HUES6 (cell line): Measurements from ENCODE around the gene TPRG1.

Experiments
- H3K27ac ChIP-seq: 2 replicates; pipeline ENCODE4 v1.7.0; 2013; ENCODE audit warnings: low read depth, mild to moderate bottlenecking, low read length, inconsistent platforms
- H3K27me3 ChIP-seq: 2 replicates; pipeline ENCODE4 v1.6.1; 2013; ENCODE audit warnings: low read length; ENCODE audit not compliant: control insufficient read depth, insufficient read depth
- H3K36me3 ChIP-seq: 2 replicates; pipeline ENCODE4 v1.6.1; 2013; ENCODE audit warnings: low read length; ENCODE audit not compliant: control insufficient read depth, insufficient read depth
- H3K4me1 ChIP-seq: 2 replicates; pipeline ENCODE4 v1.6.1; 2013; ENCODE audit warnings: low read length; ENCODE audit not compliant: control insufficient read depth, insufficient read depth
- H3K4me3 ChIP-seq: 2 replicates; pipeline ENCODE4 v1.5.1; 2013; ENCODE audit warnings: low read depth, low read length
- H3K9ac ChIP-seq: one replicate; pipeline ENCODE4 v1.6.1; 2013; ENCODE audit warnings: mild to moderate bottlenecking, low read length
- H3K9me3 ChIP-seq: 2 replicates; pipeline ENCODE4 v1.6.1; 2013; ENCODE audit warnings: low read depth, low read length; ENCODE audit not compliant: control insufficient read depth, insufficient read depth

TPRG1 gene

DNA sequence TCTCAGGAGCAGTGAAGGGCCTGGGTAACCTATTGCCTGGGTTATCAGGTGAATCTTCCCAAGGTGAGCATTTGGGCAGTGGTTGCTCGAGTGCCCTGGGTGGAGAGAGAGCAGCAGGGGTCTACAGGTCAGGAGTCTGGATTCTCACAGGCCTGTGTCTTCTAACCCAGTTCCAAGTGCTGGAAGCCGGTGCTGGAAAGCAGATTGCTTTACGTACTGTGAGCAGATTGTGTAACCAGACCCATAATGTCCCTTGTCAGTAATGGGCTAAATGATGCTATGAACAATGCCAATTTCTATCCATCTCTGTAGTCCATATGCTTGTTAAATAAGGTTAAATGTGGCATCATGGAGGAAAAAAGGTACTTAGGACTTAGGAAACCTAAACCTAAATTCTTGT is 106.5 kb downstream of the TPRG1 start:
- Histone ChIP-seq H3K36me3 (no peaks in the 10 kb centered on the region), H3K27ac (no peak overlapping the region), H3K4me3 (no peak overlapping the region), H3K4me1 (peaks cover 4% of the 10 kb centered on the region; the same call in 1 of the 2 replicates), H3K9ac (no peak overlapping the region), H3K9me3 (no peaks in the 10 kb centered on the region), H3K27me3 (no peaks in the 10 kb centered on the region)

DNA sequence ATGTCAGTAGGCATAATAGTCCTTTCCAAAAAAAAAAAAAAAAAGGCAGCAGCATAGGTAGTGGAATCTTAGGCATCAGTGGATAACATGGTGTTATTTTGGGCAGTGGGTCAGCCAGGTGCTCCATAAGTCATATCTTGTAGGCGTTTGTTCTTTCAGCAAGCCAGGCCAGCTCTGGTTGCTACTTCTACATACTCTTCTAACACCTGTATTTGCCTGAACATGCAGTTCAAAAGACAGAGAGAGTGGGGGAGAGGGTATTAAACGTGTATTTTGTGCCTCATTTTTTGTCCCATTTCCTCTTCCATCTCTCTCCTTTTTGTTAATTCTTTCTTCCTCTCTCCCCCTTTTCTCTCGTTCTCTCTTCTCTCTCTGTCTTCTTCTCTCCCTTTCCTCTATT is 110.4 kb downstream of the TPRG1 start:
- Histone ChIP-seq H3K4me1 (peaks cover 4% of the 10 kb centered on the region; the same call in 1 of the 2 replicates), H3K27me3 (no peaks in the 10 kb centered on the region), H3K36me3 (no peaks in the 10 kb centered on the region), H3K27ac (no peak overlapping the region), H3K4me3 (no peak overlapping the region), H3K9me3 (no peaks in the 10 kb centered on the region), H3K9ac (no peak overlapping the region)

DNA sequence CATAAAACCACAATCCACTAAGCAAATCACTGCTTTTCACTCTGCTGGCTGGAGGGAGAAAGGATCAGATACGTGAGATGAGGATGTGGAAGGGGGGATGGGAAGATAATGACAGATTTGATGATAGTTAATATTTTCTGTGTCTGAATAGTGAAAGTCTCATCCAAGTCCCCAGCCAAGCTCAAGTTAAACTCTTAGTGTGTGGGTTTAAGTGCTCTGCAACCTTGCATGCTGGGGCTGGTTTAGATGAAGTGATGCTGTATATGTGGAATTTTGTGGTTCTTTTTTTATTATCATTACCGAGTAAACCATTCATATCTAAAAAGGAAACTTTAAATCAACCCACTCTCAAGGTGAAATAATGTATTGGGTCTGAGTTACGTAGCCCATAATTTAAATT is 111.0 kb downstream of the TPRG1 start:
- Histone ChIP-seq H3K27me3 (no peaks in the 10 kb centered on the region), H3K4me1 (peaks cover 3% of the 10 kb centered on the region; the same call in 1 of the 2 replicates), H3K4me3 (no peak overlapping the region), H3K27ac (no peak overlapping the region), H3K9me3 (no peaks in the 10 kb centered on the region), H3K36me3 (no peaks in the 10 kb centered on the region), H3K9ac (no peak overlapping the region)

- Histone ChIP-seq H3K9me3 (no peaks in the 10 kb centered on the region), H3K36me3 (no peaks in the 10 kb centered on the region), H3K4me1 (no peaks in the 10 kb centered on the region), H3K27me3 (no peaks in the 10 kb centered on the region), H3K27ac (no peak overlapping the region), H3K9ac (no peak overlapping the region), H3K4me3 (no peak overlapping the region)
Observed at GRCh38 chr3:189286188-189286587, 114.4 kb downstream of the TPRG1 start.

GRCh38 chr3:189286916-189287315 is 115.1 kb downstream of the TPRG1 start:
- Histone ChIP-seq H3K4me3 (no peak overlapping the region), H3K4me1 (no peaks in the 10 kb centered on the region), H3K9me3 (no peaks in the 10 kb centered on the region)

DNA sequence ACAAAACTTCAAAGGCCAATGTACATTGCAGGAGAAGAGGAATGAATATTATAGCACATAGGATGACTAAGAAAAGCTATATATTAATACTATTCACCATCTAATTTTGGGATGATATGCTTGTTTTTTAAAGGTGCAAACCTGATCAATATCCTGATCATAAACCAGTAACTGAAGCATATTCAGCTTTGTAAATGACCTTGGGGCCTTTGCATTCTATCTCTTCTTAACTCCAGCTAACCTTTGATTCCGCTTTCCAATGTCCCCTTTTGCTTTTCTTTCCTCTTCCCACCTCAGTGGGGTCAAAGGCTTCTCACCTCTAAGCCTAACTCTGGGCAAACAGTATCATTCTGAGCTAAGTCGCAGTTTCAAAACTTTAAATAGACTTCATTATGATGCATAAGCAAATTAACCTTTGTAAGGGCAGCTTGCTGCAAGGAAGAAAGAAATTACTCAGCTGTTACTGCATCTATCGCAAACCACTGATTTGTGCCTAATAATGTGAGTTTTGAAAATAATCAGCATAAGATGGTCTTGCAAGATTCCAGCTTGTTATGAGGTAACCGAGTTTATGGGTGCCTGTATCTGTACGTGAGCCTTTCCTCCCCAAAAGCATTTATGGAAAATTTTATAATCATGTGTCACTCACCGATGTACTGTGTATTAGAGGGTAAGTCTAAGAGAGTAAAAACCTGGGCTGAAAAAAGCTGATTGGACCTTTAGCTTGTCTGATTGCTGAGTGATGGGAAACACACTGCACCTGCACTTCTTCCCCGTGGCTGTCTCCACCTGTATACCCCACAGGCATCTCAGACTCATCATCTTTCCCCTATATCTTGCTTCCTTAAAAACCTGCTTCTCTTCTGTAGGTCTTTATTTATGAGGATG is 116.8 kb downstream of the TPRG1 start:
- H3K9me3 ChIP-seq: no peaks in the 10 kb centered on the region
- H3K4me3 ChIP-seq: no peak overlapping the region
- H3K9ac ChIP-seq: no peak overlapping the region
- peaks cover 10% of the 10 kb centered on the region; the same call in 1 of the 2 replicates for H3K4me1 ChIP-seq
- no peaks in the 10 kb centered on the region for H3K27me3 ChIP-seq
- H3K27ac ChIP-seq: no peak overlapping the region
- no peaks in the 10 kb centered on the region for H3K36me3 ChIP-seq

More at GRCh38 chr3:189286916-189287315, 115.1 kb downstream of the TPRG1 start:
- H3K9ac ChIP-seq: no peak overlapping the region
- H3K27ac ChIP-seq: no peak overlapping the region
- no peaks in the 10 kb centered on the region for H3K27me3 ChIP-seq
- H3K36me3 ChIP-seq: no peaks in the 10 kb centered on the region

- Histone ChIP-seq H3K36me3 (no peaks in the 10 kb centered on the region), H3K9ac (no peak overlapping the region), H3K9me3 (no peaks in the 10 kb centered on the region), H3K27me3 (no peaks in the 10 kb centered on the region), H3K4me1 (peaks cover 15% of the 10 kb centered on the region; the same call in 1 of the 2 replicates), H3K27ac (no peak overlapping the region), H3K4me3 (no peak overlapping the region)
Observed at GRCh38 chr3:189289251-189289650, 117.5 kb downstream of the TPRG1 start.

GRCh38 chr3:189292667-189293484 is 121.1 kb downstream of the TPRG1 start:
- Histone ChIP-seq H3K4me3 (no peak overlapping the region), H3K9ac (no peak overlapping the region), H3K27ac (no peak overlapping the region), H3K36me3 (no peaks in the 10 kb centered on the region), H3K27me3 (no peaks in the 10 kb centered on the region), H3K4me1 (peaks cover 21% of the 10 kb centered on the region; the same call in 1 of the 2 replicates), H3K9me3 (no peaks in the 10 kb centered on the region)

DNA sequence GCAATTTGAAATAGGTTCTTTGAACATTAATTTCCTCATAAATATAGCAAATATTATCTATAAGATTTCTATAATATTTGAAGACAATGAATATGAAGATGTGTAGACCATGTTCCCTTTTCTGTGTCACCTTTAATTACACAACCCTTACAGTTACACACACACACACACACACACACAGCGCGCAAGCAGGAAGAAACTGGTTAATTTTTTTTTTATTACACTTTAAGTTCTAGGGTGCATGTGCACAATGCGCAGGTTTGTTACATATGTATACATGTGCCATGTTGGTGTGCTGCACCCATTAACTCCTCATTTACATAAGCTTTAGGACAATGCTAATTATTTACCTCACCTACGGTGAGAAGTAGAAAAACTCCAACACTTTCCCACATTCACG is 122.9 kb downstream of the TPRG1 start:
- Histone ChIP-seq H3K27ac (no peak overlapping the region), H3K9ac (no peak overlapping the region), H3K4me1 (peaks cover 21% of the 10 kb centered on the region; the same call in 1 of the 2 replicates), H3K9me3 (no peaks in the 10 kb centered on the region), H3K27me3 (no peaks in the 10 kb centered on the region), H3K36me3 (no peaks in the 10 kb centered on the region), H3K4me3 (no peak overlapping the region)

GRCh38 chr3:189295089-189295488 is 123.3 kb downstream of the TPRG1 start:
- no peaks in the 10 kb centered on the region for H3K9me3 ChIP-seq
- H3K27me3 ChIP-seq: no peaks in the 10 kb centered on the region
- H3K36me3 ChIP-seq: no peaks in the 10 kb centered on the region
- no peak overlapping the region for H3K9ac ChIP-seq
- H3K27ac ChIP-seq: no peak overlapping the region
- H3K4me3 ChIP-seq: no peak overlapping the region
- peaks cover 21% of the 10 kb centered on the region; the same call in 1 of the 2 replicates for H3K4me1 ChIP-seq

GRCh38 chr3:189297932-189298331 is 126.2 kb downstream of the TPRG1 start:
- Histone ChIP-seq H3K4me3 (no peak overlapping the region), H3K27me3 (no peaks in the 10 kb centered on the region), H3K27ac (no peak overlapping the region), H3K36me3 (no peaks in the 10 kb centered on the region), H3K4me1 (peaks cover 16% of the 10 kb centered on the region; the same call in 1 of the 2 replicates), H3K9me3 (no peaks in the 10 kb centered on the region), H3K9ac (no peak overlapping the region)
